ENCODE results near the gene GBGT1.

GBGT1 gene

DNA sequence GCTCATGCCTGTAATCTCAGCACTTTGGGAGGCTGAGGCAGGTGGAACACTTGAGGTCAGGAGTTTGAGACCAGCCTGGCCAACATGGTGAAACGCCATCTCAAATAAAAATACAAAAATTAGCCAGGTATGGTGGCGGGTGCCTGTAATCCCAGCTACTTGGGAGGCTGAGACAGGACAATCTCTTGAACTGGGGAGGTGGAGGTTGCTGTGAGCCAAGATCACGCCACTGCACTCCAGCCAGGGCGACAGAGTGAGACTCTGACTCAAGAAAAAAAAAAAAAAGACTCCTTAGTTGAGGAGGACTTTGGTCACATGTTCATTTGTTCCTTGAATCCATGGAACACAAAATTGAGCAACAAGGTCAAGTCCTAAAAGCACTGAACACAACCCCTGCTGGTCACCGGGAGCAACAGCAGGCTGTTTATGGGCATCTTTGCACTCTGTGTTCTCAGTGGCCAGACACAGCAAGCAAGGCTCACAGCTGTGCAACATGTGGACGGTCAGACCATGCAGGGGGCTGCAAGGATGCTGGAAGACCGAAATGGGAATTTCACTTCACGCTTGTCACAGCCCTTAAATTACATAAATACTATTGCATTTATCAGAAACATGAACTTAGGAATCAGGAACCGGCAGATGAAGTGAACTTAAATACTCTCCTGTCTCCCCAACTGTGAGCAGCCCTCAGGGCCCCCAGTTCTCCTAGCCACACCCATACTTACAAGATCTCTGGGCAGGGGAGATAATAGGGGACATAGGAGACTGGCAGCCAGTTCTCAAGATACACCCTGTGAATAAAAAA is 2.8 kb downstream of the GBGT1 start:
- DNase-seq: peak; percentile 65

DNA sequence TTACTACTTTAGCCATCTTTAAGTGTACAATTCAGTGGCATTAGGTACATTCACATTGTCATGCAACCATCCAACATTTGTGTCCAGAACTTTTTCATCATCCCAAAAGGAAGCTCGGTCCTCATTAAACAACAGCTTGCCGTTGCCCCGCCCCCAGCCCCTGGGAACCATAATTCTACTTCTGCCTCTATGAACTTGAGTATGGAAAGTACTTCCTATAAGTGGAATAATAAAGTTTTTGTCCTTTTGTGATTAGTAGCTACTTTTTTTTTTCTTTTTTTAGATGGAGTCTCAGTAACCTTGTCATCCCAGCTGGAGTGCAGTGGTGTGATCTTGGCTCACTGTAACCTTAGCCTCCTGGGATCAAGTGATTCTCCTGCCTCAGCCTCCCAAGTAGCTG is 5.0 kb downstream of the GBGT1 start:
- no peak for DNase-seq

DNA sequence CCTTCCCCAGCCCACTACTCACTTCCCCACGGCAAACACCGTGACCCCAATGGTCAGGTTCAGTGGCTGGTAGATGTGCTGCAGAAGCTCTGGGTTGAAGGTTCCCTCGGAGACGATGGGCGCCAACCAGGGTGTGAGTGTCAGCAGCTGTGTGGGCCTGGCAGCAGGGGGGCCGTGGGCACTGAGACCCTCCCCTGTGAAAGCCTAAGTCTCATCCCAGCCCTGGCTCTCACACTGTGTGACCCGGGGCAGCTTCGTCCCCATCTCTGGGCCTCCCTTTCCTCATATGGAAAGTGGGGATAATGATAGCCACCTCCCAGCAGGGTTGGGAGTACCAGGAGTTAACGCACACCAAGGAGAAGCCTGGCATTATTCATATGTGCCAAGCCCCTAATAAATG is 8.6 kb downstream of the GBGT1 start:
- DNase-seq: no peak

DNA sequence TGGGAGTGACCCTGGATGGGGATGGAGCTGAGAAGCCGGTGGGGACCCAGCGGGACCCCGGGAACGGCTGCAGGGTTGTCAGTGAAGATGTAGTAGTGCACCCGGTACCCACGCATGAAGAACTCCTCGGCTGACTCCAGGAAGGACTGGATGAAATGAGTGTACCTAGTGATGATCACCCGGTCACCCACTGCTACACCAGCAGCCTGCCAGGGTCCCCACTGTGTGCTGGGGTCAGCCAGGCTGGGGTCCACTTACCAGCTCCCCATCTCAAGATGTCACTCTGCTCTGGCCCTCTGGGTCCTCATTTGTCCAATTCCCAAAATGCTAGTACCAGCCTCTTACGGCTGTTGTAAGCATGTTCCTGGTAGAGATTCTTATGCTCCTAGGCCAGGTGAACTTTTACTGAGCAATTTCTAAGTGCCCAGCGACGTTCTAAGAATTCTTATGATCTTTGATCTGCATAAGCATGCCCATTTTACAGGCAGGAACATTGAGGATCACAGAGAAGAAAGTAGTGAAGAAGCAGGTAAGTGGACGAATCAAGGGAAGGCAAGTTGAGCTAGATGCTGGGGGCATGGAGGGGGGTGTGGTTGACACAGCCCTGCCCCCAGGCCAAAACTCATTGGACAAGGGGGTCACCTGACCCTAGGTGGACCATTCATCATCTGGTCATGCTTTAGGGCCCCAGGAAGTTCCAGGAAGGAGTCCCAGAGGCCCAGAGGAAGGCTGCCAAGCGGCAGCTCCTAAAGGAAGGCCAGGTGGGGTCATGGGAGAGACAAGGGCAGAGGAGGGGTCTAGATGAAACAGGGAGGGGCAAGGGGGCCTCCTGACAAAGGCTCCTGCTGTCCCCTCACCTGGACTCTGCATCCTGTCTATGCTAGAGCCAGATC is 9.4 kb downstream of the GBGT1 start:
- DNase-seq: no peak

DNA sequence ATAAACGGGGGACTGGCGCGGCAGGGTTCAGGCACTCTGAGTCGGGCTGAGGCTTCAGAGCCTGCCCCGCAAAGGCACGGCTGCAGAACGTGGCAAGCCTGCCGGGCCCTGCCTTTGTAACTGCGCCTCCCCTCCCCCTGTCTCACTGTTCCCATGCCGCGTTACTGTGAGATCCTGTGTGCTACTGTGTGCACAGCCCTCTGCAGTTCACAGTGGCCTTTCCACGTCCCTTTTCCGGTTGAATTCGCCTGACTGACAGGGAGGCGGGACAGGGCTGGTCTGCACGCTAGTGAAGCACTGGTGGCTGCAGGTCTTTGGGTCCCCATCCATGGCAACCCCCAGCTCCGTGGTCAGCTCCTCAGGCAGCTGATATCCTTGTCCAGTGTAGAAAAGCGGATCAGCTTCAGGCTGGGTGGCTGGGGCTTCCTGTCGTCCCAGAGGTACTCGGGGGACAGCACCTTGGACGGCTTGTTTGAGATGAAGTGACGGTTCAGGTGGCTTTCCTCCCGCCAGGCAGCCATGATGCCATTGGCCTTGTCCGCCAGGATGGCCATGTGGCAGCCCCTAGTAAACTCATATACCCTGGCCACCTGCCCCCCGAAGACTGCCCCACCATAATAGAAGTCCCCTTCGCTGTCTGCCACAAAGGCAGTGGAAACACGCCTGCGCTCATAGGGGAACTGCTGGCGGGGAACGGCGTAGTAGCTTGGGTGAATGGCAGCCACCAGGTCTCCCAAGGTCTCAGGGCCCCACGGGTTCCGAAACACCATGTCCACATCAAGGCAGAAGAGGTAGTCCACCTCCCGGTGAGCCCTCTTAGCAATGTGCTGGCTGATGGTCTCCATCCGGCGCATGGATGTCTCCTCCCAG is 10.3 kb downstream of the GBGT1 start:
- peak; percentile 81 for DNase-seq

DNA sequence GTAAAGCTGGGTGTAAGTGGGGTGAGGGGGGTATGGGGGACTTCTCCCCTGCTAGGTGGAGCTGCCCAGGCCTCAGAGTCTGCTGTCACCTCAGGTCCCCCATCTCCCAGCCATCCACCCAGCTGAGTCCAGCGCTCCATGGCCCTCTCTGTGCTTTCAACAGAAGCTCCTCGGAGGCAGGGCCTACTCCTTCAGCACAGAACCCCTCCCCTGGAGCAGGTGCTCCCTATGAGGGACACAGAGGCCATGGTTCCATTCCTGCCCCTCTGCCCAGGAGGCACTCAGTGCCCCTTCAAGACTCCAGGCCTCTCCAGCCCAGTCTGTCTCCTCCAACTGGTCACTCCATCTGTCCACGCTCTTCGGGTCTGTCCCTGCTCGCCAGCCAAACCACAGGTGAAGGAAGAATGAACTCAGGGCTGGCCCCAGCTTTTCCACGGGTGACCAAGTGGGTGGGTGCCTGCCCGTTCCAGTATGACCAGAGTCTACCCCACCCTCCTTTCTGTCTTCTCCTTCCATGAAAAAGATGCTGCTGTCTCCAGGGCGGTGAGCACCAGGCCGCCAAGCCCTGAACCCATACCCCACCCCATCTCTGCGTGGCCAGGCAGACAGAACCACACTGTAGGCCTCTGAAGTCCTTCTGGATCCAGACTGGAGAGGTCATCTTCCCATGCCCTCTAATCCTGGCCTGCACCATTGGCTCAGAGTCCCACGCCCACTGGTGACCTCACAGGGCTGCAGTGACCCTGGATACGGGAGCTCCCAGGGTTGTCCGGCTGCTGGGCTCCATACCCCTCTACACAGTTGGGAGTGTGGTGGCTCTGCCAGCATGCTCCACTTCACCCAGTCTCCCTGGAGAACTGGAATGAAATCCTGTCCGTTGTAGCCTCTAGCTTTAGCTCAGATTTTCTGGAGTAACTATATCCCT is 11.9 kb downstream of the GBGT1 start:
- no peak for DNase-seq

DNA sequence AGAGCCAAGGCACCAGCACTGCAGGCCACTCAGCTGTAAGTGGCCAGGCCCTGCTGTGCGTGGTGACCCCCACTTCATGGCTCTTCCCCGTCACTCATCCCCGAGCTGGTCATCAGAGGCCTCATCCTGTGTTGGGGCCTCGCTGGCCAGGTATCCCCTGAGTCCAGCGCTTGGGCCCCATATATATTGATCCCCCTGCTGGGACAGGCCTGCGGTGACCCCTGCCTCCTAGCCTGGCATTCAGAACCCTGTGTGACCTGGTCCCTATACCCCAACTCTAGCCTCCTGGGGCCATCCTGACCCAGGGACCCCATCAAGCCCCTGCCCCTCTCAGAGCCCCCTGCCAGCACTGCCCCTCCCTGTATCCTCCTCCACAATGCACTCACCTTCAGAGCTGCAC is 12.7 kb downstream of the GBGT1 start:
- no peak for DNase-seq

DNA sequence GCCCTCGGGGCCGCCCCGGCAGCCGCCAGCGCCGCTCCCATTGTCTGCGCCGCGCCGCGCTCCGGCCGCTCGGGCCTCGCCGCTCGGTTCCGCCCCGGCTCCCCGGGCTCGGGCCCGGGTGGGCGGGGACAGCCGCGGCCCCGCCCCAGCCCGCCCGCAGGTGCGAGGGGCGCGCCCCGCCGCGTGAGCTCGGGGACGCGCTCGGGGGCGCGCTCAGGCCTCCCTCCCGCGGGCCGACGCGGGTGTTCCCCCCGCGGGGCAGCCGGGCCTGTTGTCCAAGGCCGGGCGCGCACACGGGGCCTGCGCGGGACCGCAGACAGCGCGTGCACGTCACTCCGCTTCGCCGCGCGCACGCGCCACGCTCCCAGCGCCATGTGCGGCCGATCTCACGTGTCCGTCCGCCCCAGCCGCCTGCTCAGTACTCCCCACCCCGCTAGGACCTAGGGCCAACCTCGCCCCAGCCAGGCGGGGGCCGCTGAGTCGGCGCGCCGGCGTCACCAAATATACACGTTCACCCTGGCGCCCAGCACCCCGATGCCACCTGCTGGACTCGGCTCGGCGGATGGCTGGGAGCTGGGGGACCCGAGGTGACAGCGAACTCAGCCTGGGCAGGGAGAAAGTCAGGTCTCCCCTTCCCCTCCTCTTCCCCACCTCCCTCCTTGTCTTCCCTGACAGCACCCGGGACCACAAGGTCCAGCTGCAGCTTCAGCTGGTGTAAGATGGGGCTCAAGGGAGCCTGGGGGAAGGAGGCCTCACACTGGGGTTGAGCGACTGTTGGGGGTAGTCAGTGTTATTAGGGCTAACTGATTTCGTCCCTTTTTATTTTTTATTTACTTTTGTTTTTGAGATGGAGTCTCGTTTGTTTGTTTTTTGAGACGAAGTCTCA is 14.3 kb downstream of the GBGT1 start:
- DNase-seq: peak; percentile 95

DNA sequence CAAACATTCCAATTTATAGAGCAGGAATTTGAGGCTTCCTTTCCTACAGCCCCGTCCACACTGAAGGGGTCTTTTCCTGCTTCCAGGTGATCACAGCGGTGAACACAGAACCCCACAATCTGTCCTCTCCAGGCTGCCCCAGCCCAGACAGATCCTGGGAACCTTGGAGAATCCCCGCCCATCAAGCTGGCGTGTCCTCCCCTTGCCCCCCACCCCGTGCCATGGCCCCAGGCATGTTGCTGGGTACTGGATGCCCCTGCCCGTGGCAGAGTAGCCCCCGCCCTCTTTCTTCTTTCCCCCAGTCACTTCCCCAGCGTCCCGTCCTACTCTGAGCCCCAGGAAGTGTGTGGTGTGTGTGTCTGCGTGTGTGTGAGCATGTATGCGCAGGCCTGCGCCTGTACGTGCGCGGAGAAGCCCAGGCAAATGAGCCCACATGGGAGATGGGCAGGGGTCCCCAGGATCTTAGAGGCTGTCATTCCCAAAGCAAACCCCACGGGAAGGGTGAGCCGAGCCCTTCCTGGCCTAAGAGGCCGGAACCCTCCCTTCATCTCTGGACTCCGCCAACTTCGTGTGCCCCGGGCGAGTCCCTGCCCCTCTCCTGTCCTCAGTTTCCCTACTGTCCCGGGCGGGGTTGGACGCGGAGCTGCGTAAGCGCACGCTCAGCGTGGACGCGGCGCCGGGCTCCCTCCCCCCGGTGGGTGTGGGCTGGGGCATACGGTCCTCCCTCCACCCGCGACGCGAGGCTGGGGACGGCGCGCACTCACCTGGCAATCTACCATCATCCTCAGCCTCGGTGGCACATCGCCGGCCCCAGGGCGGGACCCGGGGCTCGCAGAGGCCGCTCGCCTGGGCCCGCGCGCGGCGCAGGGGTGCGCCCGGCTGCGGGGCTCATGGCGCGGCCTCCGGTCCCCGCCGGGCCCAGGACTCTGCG is 15.2 kb downstream of the GBGT1 start:
- peak; percentile 78 for DNase-seq

DNA sequence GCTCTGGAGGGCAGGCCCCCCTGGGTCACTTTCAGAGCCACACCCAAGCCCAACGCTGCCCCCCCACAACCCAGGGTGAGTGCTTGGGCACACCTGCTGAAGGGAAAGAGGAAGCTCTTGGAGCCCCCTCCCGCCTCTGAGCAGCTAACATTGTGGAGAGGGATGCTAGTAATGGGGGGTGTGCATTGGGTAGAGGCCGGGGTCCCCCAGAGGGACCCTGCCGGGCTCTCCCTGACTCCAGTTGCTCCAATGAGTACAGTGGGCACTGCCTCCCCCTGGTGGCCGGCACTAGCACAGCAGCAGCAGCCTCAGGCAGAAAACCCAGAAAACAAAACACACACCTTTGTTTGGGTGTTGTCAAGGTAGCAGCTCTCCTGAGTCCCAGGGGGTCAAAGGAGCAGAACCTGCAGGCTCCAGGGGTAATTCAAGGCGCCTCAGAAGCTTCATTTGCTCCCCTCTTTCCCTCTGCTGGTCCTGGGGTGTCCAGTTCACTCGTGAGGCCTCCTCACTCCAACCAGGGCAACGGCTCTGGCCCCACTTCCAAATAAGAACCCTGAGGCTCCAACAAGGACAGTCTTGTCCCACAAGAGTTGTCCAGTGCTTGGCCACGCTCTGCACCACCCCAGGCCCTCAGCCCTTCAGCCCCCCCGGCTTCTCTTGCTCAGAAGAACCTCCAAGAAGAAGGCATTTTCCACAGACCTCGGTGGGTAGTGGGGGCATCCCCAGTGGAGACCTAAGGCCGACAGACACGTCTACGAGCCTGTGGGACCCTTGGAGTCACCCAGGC is 16.1 kb downstream of the GBGT1 start:
- peak; percentile 91 for DNase-seq

DNA sequence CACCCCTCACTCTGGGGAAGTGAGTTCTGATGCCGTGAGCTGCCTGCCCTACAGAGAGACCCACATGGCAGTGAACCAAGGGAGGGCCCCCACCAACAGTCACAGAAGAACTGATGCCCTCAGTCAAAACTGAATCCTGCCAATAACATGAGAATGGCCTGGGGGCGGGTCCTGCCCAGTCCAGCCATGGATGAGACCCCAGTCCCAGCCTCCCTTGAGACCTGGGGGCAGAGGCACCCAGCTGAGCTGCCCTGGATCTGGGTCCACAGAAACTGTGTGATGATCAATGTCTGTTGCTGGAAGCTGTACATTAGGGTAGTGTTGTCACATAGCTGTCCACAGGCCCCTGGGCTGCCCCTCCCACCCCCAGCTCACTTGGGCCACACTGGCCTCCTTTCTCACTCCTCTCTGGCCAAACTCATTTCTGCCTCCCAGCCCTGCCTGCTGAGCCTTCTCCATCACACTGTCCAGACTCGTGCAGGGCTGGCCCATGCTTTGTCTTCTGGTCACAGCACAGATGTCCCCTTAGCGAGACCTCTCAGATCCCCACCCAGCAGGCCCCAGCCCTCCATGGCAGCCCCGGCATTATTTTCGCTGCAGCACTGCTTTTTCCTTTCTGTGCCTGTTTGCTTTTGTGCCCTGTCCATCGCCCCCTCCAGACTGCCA is 16.8 kb downstream of the GBGT1 start:
- DNase-seq: no peak

DNA sequence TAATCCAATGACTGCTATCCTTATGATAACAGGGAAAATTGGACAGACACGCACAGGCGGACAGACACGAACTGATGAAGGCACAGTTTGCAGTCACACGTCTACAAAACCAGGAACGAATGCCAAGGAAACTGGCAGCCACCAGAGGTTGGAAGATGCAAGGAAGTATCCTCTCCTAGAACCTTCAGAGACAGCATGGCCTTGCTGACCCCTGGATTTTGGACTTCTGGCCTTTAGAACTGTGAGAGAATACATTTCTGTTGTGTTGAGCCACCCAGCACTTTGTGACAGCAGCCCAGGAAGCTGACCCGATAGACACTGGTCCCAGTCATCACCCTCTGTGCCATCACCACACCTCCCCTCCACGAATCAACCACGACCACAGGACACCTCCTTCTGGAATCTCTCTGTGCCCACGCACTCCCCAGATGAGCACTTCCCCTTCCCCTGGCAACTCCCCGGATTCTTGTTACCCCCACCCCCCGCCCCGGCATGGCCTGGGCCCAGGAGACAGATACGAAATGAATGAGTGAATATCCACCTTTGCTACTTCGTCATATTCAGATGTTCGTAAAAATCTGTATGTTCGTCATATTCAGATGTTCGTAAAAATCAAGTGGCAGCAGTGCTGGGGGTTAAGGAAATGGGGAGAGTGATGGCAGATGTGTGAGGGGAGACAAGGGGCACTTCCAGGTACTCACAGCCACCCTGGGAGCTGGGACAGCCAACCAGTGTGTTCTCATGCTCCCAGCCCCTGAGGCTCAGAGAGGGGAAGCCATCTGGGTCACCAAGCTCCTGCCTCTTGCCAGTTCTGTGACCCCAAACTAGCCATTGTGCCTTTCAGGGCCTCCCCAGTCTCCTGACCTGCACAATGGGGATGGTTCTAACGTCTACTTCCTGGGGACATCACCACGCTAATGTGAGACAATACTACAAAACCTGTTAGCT is 18.5 kb downstream of the GBGT1 start:
- no peak for DNase-seq

DNA sequence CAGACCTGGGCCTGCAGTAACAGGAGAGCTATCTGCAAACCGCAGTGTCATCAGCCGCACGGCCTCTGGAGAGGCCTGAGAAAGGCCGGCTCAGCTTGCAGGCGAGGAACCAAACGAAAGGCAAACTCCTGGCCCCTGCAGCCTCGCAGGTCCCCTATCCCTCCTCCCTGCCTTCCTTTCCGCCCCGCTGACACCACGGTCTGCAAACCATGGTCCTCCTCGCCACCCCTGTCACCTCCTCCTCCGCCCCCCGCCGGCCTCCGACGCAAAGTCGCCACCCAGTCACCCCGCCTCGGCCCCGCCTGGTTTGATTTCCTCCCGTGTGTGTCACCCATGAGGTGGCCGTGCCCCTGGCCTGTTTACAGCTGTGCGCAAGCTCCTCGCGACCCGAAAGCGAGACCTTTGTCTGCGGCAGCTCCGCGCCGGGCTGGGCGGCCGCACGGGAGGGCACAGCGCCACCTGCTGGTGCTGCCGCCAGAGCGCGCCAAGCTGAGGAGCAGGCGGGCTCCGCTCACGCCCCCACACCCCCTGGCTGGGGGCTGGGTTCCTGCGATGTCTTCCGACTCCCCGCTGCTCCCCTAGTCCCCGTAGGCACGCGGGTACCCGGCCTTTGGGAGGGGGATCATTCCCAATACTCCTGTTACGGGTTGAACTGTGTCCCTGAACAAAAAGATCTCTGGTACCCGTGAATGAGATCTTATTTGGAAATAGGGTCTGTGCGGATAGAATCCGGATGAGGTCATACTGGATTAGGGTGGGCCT is 19.4 kb downstream of the GBGT1 start:
- peak; percentile 93 for DNase-seq

DNA sequence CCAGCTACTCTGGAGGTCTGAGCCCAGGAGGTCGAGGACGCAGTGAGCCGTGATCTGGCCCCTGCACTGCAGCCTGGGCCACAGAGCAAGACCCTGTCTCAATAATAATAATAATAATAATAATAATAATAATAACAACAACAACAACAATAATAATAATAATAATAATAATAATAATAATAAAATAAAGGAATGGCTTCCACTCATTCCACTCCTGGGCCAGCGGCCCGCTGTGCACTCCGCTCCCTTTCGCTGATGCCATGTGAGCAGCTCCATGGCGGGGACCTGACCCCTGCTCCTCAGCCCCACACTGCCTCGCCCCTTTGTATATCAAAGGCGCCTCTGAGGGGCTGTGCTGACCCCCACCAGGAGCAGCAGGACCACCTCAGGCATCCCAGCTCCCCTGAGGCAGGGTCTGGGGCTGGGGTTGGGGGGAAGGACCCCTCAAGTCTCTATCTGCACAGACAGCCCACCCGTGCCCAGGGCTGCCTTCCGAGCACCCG is 20.0 kb downstream of the GBGT1 start:
- no peak for DNase-seq

DNA sequence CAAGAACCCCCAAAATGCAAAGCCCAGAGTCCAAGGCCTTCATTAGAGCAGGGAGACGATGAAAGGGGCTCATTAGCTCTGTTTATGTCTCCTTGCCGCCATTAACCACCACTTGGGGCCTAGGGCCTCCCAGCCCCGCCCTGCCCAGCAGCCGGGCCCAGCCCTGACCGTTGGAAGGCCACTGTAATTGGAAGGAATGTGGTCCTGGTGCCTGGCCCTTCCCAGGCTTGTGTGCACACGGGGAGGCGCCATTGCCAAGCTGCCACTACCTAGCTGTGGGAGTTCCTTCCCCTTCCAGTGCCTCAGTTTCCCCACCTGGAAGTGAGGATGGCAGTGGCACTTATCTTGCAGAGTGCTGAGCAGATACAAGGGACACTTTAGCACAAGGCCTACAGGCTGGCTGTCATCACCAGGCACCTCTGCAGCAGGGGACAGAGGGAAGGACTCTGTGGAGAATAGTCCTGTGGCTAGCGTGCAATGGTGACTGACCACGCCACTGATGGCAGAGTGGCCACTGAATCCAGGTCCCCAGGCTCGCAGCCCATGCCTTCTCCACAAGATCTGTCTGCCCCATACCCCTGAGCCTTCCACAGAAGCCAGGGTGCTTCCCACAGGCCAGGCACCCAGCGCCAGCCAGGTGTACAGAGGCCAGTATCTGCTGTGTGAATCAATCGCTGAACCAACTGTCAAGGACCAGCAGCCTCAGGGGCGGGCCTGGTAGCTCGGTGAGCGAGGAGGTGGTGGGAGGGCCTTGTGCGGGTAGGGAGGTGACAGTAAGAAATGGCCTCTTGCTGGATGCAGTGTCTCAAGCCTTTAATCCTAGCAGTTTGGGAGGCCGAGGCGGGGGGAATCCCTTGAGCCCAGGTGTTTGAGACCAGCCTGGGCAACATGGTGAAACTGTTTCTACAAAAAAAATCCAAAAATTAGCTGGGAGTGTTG is 20.8 kb downstream of the GBGT1 start:
- peak; percentile 55 for DNase-seq
